Karpas-422 (cell line): ENCODE results near the gene PLAC1. TPM values are rescaled to one million over a fixed set of nuclear protein-coding genes. Genes with fewer than 3 reads are reported as not detected.

Source experiments
- small RNA-seq: library from RNA; depleted of rRNA; stranded (forward); fragments of <200 nt; gene quantifications from one replicate; pipeline ENCODE3, GENCODE V24; 2014
- total RNA-seq: library from RNA; depleted of rRNA; stranded (reverse); fragments of >200 nt; shearing (Covaris generic); gene quantifications from 2 replicates; pipeline ENCODE4 v1.2.3, GENCODE V29; 2014; ENCODE audit warnings: low replicate concordance; rRNA removed

PLAC1 gene
- total RNA-seq, 1 experiment from 2014 or later = not detected

Small RNAs within 50 kb of the gene (small RNA-seq; reads per million reads assigned to genes)
- gene AC004383.1 = not detected
- not detected for gene MIR450A1
- gene MIR450A2 = not detected
- 0.79 reads per million, percentile 23 among the genes with 10 or more reads in this experiment for gene MIR450B
- gene MIR503 = not detected
- 0.16 reads per million for gene MIR542

Other genes starting within 250 kb of the PLAC1 start
- gene HPRT1, start 198.3 kb downstream of the PLAC1 start, total RNA-seq = 17.1 and 52.2 TPM in 2 replicates
- 23.5 and 48.2 TPM in 2 replicates for gene PABIR2, start 138.7 kb upstream of the PLAC1 start, total RNA-seq